ENCODE results near the gene PAQR5.
"Not testable (repeated sequence)": the region's sequence is repeated elsewhere in the genome, so short reads cannot be mapped to it uniquely, and the experiment has no call there.

Gene PAQR5

GRCh38 chr15:69299451-69299886 is 757 bp downstream of the PAQR5 start:
- DNase-seq, result no peak
- no peaks in the 10 kb centered on the region for H3K4me1 ChIP-seq
- H3K4me3 ChIP-seq (ENCODE audit: low read depth, low read length), result peak overlapping the region; percentile 31; the same call in 1 of the 2 replicates
- no peaks in the 10 kb centered on the region for H3K9me3 ChIP-seq
- H3K36me3 ChIP-seq, result no peaks in the 10 kb centered on the region
- peaks cover 15% of the 10 kb centered on the region for H3K27me3 ChIP-seq
- TF ChIP-seq CTCF (IDR thresholded peaks at IDR 0.05; ENCODE audit: low read depth, low read length), result no peak

GRCh38 chr15:69299943-69300588 is 1.4 kb downstream of the PAQR5 start:
- TF ChIP-seq CTCF (IDR thresholded peaks at IDR 0.05; ENCODE audit: low read depth, low read length), result no peak
- Histone ChIP-seq H3K9me3 (no peaks in the 10 kb centered on the region), H3K4me1 (no peaks in the 10 kb centered on the region), H3K36me3 (no peaks in the 10 kb centered on the region), H3K4me3 (ENCODE audit: low read depth, low read length) (no peak overlapping the region), H3K27me3 (peaks cover 15% of the 10 kb centered on the region)
- DNase-seq, result no peak

GRCh38 chr15:69301101-69301500 is 2.4 kb downstream of the PAQR5 start:
- not testable (repeated sequence) for H3K4me1 ChIP-seq; H3K9me3 ChIP-seq; DNase-seq; H3K36me3 ChIP-seq; H3K4me3 ChIP-seq (ENCODE audit: low read depth, low read length)
- H3K27me3 ChIP-seq, result peaks cover 15% of the 10 kb centered on the region

- H3K4me1 ChIP-seq; H3K36me3 ChIP-seq; H3K4me3 ChIP-seq (ENCODE audit: low read depth, low read length); H3K9me3 ChIP-seq; DNase-seq: not testable (repeated sequence)
- peaks cover 15% of the 10 kb centered on the region for H3K27me3 ChIP-seq
These were observed 3.4 kb downstream of the PAQR5 start for GRCh38 chr15:69302087-69302486.

- no peak for TF ChIP-seq CTCF (IDR thresholded peaks at IDR 0.05; ENCODE audit: low read depth, low read length)
- H3K9me3 ChIP-seq, result no peaks in the 10 kb centered on the region
These were observed 4.2 kb downstream of the PAQR5 start for GRCh38 chr15:69302929-69303328.

GRCh38 chr15:69303337-69304181 is 4.8 kb downstream of the PAQR5 start:
- H3K27me3 ChIP-seq, result peaks cover 15% of the 10 kb centered on the region
- no peaks in the 10 kb centered on the region for H3K4me1 ChIP-seq
- H3K36me3 ChIP-seq, result no peaks in the 10 kb centered on the region
- TF ChIP-seq CTCF (IDR thresholded peaks at IDR 0.05; ENCODE audit: low read depth, low read length), result peak; percentile 27
- no peak overlapping the region for H3K4me3 ChIP-seq (ENCODE audit: low read depth, low read length)
- H3K9me3 ChIP-seq, result no peaks in the 10 kb centered on the region
- no peak for DNase-seq

More at GRCh38 chr15:69302929-69303328, 4.2 kb downstream of the PAQR5 start:
- Histone ChIP-seq H3K4me1 (no peaks in the 10 kb centered on the region), H3K4me3 (ENCODE audit: low read depth, low read length) (no peak overlapping the region), H3K27me3 (peaks cover 15% of the 10 kb centered on the region), H3K36me3 (no peaks in the 10 kb centered on the region)
- no peak for DNase-seq

- H3K27me3 ChIP-seq, result peaks cover 11% of the 10 kb centered on the region
- H3K4me1 ChIP-seq, result no peaks in the 10 kb centered on the region
- no peak for TF ChIP-seq CTCF (IDR thresholded peaks at IDR 0.05; ENCODE audit: low read depth, low read length)
- H3K4me3 ChIP-seq (ENCODE audit: low read depth, low read length), result no peak overlapping the region
- no peak for DNase-seq
- no peaks in the 10 kb centered on the region for H3K9me3 ChIP-seq
- H3K36me3 ChIP-seq, result no peaks in the 10 kb centered on the region
These were observed 5.5 kb downstream of the PAQR5 start for GRCh38 chr15:69304182-69304545.
